Activated CD4-positive, alpha-beta T cell treated with anti-CD3 and anti-CD28 coated beads, Interleukin-2, Interleukin-4, amounts not matched to agents 100 ng/mL and 50 ng/mL, durations not matched to agents 16 hours and 8 hours (primary cell): ENCODE data around the gene SLC12A9.

Source experiments
- DNase-seq: peaks from one replicate; pipeline ENCODE4 v3.0.0-alpha.2; 2020; ENCODE audit warnings: low spot score

Gene SLC12A9

DNA sequence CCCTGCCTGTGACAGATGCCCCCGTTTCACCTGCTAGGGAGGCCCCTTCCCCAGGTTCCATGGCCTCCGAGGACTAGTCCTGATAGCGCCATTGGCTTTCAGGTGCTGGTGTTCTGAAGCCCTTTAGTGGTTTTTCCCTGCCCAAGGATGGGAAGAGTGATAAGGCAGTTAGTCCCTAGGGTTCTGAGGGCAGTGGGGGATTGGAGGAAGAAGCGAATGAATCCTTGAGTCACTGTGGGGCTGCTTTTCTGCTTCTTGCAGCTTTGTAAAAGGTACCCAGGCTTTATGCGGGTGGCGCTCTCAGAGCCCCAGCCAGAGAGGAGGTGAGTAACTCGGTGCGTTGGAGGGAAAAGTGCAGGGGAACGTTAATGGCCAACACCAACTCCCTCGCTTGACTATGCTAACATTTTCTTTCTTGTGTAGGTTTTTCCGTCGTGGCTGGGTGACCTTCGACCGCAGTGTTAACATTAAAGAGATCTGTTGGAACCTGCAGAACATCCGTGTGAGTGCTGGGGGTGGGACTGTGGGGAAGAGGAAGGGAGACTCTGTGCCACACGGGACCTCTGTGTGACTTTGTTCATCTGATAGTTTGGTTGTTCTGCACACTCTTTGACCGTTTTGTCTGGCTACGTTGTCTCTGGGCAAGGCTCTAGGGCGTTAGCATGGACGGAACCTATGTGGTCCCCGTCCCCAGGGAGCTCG is 33.1 kb downstream of the SLC12A9 start:
- no peak for DNase-seq

DNA sequence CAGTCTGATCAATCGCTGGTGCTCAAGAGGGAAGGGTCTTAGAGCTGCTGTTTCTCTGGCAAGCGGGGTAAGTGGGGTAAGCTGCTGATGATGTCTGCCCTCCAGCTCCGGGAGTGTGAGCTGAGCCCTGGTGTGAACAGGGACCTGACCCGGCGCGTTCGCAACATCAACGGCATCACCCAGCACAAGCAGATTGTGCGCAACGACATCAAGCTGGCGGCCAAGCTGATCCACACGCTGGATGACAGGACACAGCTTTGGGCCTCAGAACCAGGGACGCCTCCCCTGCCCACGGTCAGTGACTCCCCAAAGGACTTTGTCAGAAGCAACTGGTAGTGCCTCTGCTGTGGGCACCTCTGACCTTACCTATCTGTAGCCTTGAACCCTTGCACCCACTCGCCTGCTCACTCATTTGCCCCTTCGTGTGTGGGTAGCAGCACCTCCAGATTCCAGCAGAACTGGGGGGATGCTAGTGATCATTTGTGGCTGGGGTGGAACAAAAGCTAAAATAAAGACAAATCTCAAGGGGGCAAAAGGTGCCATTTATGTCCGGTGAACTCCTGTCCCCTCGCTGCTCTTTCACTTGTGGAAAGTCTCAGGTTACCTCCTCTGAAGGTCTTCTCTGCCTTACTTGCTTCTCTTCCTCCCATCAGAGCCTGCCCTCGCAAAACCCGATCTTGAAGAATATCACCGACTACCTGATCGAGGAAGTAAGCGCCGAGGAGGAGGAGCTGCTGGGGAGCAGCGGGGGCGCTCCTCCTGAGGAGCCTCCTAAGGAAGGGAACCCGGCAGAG is 33.8 kb downstream of the SLC12A9 start:
- DNase-seq: no peak

DNA sequence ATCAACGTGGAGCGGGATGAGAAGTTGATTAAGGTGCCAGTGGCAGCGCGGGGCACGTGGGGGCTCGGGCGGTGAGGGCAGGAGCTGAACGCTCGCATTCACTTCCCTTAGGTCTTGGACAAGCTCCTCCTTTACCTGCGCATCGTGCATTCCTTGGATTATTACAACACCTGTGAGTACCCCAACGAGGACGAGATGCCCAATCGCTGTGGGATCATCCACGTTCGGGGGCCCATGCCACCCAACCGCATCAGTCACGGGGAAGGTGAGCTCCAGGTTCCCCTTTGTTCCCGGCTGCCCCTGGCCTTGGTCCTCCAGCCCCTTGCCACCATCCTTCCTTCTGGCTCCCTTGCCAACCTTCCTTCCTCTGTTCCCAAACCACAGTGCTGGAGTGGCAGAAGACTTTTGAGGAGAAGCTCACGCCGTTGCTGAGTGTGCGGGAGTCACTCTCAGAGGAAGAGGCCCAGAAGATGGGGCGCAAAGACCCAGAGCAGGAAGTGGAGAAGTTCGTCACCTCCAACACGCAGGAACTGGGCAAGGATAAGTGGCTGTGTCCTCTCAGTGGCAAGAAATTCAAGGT is 34.5 kb downstream of the SLC12A9 start:
- no peak for DNase-seq

DNA sequence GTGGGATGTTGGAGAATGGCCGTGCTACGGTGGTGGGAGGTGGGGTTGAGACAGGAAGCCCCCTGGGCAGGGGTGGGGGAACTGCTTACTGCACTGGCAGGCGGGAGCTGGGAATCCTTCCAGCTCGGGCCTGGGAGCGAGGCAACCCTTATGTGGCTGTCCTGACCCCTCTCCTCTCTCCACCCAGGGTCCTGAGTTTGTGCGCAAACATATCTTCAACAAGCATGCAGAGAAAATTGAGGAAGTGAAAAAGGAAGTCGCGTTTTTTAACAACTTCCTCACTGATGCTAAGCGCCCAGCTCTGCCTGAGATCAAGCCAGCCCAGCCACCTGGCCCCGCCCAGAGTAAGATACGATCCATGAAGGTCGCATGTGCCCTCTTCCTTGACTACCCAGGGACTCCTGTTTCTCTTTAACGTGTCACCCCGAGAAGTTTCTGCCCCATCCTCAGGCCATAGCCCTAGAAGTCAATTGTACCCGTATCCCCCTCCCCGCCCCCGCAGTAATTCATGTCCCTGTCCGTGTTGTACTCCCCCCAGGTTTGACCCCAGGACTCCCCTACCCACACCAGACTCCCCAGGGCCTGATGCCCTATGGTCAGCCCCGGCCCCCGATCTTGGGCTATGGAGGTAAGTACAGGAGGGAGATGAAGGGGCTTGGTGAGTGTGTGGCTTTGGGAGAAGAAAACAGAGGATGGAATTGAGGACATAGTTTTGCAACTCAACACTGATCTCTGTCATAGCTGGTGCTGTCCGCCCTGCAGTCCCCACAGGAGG is 35.2 kb downstream of the SLC12A9 start:
- peak; percentile 70 for DNase-seq

DNA sequence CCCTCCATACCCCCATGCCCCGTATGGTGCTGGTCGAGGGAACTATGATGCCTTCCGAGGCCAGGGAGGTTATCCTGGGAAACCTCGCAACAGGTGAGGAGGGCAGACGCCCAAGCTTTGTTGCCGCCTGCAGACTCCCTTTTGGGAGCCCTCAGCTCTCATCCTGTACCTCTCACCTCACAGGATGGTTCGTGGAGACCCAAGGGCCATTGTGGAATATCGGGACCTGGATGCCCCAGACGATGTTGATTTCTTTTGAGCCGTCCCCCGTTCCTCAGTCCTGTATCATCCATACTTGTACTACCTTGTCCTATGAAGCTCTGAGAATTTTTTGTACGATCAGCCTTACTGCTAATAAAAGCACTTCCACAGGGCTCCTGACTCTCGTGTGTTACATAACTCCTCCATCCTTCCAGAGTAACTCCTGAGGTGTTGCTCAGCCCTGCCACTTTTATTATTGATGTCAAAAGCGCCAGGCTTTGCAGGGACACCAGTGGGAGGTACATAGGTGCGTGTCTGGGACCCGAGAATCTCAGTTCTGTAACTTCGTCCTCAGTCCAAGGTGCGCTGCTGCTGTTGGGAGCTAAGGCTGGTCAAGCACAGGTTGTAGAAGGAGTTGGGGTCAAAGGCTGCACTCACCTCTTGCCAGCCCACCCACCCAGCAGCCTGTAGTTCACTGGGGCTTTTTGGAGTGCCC is 35.9 kb downstream of the SLC12A9 start:
- DNase-seq: no peak

DNA sequence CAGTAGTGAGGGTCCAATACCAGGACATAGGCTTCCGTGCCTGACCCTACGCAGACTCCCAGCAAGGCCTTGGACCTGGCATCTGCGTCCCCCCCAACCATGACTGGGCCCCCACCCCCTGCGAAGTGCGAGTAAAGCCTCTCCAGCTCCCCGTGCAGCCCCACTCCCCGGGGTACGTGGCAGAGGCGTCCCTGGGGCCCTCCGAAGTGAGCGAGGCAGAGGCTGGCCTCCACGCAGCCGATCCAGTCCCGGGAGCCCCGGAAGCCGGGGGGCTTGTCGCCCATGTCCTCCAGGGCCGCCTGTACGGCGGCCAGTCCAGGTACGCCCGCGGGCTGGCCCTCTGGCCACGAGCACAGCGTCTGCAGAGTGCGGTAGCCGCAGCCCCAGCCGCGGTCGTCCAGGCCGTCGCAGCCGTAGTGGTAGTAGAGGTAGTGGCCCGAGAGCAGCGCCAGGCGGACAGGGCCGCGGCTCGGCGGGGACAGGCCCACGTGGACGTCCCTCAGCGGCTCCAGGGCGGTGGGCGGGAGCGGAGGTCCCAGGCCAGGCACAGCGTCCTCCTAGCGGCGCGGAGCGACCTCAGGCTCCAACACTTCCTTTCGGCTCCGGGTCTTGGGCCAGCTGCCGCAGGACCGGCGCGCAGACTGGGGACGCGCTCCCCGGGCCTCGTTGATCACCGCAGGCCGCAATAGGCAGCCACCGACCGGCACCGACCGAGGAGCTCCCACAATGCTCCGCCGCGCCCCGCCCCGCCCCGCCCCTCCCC is 36.7 kb downstream of the SLC12A9 start, which contains the start of gene UFSP1:
TSS of gene UFSP1 (minus strand) at position 728 of the 763 bp plus-strand sequence. CDS start at position 284, 444 bp downstream.
- no peak for DNase-seq

DNA sequence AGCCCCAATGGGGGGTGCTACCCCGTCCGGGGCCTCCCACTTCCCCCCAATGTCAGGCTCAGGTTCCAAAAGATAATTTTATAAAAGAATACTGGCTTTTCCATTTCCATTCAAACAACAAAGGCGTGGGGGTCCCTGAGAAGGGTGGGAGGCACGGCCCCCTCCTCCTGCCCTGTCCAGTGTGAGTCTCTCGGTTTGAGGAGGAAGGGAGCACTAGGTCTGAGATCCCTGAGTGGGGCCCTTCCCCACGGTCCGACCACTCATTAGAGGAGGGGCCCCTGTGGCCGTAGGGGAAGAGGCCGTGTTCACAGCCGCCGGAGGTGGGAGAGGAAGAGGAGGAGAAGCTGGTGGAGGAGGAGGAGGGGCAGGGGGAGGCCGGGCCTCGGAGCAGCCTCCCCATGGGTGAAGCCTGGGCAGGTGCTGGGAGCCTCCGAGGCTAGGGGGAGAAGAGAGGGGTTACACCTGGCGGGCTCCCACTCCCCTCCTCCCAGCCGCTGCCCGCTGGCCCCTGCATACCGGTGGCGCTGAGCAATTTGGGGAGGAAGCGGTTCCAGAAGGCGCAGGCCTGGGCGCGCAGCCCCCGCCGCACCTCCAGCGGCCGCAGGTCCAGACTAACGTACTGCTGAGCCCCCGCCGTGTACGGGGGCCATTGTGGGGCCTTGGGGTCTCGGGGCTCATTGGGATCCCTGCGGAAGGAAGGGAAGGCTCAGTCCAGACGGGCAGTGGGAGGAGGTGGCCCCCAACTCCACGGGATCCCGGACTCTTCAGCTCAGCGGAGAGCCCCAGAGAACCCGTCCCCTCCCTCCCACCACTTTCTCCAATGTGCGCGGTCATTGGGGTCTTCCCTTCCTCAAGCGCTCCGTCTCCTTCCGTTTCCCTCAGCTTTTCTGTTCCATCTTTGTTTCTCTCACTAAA is 38.4 kb downstream of the SLC12A9 start:
- no peak for DNase-seq

DNA sequence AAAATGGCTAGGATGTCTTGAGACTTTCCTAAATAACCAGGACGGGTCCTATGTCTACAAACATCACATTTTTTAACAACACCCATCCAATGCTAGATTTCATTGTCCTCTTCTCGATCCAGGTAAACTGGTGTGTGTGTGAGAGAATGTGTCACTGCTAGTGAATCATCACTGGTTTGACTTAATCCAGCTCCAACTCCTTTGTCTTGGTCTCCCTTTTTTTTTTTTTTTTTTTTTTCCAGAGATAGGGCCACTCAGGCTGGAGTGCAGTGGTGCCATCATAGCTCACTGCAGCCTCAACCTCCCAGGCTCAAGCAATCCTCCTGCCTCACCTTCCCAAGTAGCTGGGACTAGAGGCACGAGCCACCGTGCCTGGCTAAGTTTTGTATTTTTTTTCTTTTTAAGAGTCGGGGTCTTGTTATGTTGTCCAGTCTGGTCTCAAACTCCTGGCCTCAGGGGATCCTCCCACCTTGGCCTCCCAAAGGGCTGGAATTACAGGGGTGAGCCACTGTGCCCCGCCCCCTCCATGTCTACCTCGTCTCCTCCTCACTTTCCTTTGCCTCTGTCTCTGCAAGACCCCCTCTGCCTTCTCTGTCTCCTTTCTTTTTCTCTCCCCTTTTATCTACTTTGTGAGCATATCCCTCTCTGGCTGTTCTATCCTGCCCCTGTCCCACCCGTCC is 39.2 kb downstream of the SLC12A9 start:
- no peak for DNase-seq

DNA sequence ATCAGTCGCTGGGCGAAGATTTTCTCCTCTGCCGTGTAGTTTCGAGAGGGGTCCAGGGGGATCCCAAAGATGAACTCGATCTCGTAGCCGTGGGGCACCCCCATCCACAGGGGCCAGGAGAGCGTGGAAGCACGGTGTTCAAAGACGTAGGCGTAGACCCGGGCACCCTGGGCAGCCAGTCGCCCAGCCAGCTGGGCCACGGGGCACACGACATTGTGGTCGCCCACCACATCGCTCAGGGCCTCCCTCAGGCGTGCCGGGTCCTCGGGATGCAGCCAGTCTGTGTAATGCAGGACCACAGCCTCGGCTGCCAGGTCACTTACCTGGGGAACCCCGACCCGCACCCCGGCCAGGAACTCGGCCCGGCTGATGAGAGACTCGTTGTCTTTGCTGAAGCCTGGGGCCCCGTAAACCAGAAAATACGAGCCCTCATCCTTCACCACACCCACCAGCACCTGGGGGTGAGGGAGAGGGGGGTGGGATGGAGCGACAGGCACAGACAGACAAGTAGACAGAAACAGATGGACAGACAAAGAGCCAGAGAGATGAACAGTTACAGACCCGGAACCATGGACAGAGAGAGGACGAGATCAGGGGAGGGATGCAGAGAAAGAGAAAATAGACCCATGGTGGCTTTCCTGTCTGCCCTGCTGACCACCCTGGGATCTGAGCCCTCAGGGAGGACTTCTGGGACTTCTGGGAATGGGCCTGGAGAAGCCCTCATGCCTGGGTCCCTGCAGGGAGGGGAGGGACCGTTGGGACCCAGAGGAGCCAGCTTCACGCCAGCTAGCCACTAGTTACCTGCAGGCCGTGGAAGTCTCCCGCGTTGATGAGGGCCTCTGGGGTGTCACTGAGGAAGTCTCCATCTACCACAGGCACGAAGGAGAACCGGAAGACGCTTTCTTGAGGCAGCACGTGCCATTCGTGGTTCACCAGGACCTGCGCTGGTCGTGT is 40.1 kb downstream of the SLC12A9 start:
- no peak for DNase-seq

DNA sequence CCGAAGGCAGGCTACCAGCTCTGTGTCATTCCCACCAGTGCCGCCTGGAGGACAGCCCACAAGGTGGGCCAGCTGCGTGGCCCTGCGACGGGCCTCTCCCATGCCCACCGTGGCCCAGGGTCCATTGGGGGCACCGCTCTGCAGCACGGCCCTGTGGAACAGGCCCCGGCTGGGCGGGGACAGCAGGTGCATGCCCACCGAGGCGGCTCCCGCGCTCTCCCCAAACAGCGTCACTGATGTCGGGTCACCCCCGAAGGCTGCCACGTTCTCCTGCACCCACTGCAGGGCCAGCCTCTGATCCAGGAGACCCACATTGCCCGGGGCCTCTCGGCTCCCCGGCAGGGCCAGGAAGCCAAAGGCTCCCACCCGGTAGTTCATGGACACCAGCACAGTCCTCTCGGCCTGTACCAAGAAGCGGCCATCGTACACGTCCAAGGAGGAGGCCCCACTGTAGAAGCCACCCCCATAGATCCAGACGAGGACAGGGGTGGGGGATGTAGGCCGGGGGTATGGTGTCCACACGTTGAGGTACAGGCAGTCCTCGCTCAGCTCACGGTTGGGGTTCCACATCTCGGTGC is 40.9 kb downstream of the SLC12A9 start:
- no peak for DNase-seq

DNA sequence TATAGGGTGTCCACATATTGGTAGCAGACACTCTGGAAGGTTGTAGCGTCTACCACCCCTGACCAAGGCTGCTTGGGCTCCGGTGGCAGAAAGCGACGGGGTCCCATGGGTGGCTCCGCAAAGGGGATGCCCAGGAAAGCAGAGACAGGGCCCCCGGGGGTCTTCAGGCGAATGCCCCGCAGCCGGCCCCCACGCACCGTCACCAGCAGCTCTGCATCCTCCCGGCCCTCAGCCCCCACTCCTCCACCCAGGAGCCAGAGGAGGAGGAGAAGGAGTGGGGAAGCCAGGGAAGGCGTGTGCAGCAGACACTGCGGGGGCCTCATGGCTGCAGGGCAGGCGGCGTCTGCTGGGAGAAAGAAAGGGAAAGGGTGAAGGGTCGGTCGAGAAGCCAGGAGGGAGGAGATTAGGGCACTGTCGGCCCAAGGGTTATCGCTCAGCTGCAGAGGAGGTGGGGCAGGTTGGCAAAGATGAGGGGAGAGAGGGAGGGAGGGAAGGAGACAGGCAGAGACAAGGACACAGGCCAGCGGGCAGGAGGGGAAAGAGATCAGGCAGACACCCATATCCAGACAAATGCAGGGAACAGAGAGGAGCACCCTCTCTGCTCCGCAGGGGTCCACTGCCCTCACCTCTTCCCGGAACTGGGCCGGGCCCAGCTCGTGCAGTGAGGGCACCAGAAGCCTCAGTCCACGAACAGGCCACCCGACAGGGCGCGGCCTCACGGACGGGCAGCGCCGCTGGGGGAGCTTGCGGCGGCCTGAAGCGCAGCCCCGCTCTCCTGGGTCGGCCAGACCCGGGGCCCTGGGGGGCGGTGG is 41.6 kb downstream of the SLC12A9 start:
- no peak for DNase-seq

DNA sequence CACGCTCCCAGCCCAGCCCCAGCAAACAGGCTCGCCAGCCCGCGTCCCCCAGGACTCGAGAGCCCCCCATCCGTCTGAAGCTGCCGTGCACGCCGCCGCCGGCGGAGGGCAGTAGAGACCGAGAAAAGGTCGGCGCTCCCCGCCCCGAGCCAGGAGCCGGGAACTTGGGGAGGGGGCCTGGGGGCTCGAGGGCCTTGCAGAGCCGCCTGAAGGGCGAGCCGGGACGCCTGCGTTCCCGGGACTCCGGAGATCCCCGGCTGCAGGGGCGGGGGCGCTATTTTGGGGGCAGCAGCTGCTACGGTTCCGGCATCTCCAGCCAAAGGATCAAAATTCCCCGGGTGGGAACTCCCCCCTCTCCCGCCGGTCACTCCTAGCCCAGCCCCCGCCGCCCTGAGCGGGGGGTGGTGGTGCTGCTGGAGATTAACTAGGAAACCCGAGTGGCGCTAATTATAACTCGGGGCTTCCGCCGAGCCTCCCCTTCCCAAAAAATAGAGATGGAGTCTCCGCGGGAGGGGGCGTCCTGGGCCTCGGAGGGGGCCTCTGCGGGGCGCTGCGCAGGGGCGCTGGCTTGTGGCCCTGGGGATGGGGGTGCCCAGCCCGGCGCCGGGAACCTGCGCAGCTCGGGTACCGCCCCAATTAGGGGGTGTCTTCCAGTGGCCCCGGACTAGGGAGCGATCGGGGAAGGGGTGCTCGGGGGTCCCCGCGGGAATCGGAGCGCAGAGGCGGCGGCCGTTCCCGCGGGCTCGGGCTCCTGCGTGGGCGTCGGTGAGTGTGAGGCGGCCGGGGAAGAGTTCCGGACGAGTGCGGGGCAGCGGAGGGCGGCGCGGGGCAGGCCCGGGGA is 42.6 kb downstream of the SLC12A9 start:
- DNase-seq: peak; percentile 42

DNA sequence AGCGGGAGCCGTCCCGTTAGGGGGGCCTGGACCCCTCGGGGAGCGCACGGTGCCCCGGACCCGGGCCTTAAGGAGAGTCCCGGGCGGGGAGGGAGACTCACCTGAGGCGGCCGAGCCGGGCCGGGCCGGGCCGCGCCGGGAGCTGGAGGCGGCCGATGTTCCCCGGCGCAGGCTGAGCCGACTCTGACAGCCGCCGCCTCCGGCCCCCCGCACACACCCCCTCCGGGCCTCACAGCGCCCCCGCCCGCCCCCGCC is 43.1 kb downstream of the SLC12A9 start, which contains the start of gene ACHE:
TSS of gene ACHE (minus strand) at position 188 of the 255 bp plus-strand sequence. CDS start 1,656 bp downstream, outside the sequence.
- no peak for DNase-seq

DNA sequence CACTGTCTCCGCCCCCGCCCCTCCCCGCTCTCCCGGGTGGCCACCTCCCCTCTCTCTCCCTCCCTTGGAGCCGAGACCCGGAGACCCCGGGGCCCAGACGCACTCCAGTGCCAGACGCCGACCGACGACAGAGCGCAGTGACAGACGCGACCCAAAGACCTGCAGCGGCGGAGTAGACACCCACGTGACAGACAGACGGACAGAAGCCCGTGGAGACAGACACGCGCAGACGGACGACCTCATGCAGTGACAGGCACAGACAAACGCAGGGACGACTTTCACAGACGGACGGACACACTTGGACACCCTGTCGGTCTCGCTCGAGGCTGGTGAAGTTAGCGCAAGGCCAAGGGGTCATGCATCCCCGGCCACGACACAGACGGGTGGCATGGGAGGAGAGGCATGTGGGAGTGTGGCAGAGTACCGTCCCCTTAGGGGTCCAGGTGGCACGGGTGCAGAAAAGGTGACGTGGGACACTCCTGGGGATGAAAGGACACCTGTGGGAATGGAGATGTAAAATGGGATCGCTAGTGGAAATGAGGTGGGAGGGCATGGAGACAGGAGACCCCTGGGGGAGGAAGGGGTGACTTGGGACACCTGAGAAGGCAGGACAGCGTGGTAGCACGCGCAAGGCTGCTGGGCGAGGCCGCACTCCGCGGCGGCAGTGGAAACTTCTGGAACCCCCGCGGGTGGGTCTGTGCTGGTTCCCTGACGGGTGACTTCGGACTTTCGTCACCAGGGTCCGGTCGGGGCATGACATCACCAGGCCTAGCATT is 43.6 kb downstream of the SLC12A9 start:
- DNase-seq: peak; percentile 16
